Breast epithelium (tissue), 3 donors: ENCODE results near the gene NUDT6.

Source experiments
- CTCF ChIP-seq, 3 donors: fragments of 450-650 bp; IDR thresholded peaks; one replicate each; pipeline ENCODE4 v1.5.1; 2016 to 2017; ENCODE audit warnings: antibody characterized with exemption in 3 of 3, mild to moderate bottlenecking in 3 of 3, moderate library complexity in 3 of 3
- POLR2A ChIP-seq: fragments of 450-650 bp; IDR thresholded peaks from one replicate; pipeline ENCODE4 v1.6.1; 2016; ENCODE audit warnings: antibody characterized with exemption, mild to moderate bottlenecking, moderate library complexity
- POLR2AphosphoS5 ChIP-seq, 3 donors: sonication (generic); formaldehyde crosslinking; IDR thresholded peaks; one replicate each; pipeline ENCODE4 v1.6.1; 2017; ENCODE audit warnings: antibody characterized with exemption in 3 of 3

GRCh38 chr4:122875949-122876348, 46.4 kb downstream of the NUDT6 start:
- TF ChIP-seq CTCF (IDR thresholded peaks at IDR 0.05) (no peak), POLR2A (no peak), POLR2AphosphoS5 (IDR thresholded peaks at IDR 0.05) (no peak)
